ENCODE measurements around the gene BRI3. TPM values are rescaled to one million over a fixed set of nuclear protein-coding genes. Genes with fewer than 3 reads are reported as not detected.

The BRI3 gene
- 10 to 100 TPM; 69.3 to 74.9 TPM for total RNA-seq

DNA sequence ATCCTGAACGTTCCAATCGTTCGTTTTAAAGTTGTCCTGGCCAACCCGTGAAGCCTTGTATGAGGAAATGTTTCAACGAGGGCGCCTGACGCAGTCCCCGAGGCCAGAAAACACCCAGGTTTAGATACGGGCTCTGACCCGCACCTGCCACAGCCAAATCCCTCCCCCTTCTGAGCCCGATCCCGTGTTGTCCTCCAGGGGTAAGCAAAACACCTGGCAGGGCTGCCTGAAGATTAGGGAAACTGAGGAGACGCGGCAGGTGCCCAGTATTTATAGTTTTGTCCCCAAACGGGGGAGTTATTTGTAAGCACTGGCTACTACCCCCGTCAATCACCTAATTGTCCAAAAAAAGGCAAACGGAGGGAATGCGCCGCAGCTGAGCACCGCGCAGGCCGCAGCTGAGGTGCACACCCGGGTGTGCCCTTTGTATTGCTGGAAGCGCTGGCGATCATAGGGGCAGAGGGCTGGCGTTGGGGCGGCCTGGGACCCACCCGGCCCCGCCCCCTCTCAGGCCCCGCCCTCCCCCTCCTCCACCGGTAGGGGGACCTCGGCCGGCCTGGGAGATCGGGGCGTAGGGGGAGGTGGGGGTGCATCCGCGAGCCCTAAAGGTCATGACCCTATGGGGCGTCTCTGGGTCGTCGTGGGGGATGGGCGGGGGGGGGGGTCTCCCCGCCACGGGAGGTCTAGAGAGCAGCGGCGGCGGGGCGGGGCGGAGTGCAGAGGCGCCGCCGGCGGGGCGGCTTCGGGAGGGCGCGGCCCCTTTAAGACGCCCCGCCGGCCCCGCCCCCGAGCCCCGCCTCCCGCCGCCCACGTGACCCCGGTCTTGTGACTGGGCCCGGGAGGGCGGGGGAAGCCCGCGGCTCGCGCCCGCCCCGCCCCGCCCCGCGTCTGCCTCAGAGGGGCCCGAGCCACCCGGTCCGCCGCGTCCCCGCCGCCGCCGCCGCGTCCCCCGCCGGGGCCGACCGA lies at the start of gene BRI3:
BRI3 (plus strand) TSS at position 896 of the 966 bp plus-strand sequence. CDS start 110 bp downstream, outside the sequence.

GRCh38 chr7:98251601-98252424 lies 29.7 kb upstream of the BRI3 start, which contains the start of gene TECPR1:
TECPR1 (minus strand) TSS chr7:98252232; CDS start chr7:98246146, 6,086 bp downstream.

Other genes starting within 250 kb of the BRI3 start
- gene LMTK2, start 174.8 kb upstream of the BRI3 start, total RNA-seq = 10 to 100 TPM; 12.5 to 15.6 TPM
- gene BHLHA15, start 70.2 kb upstream of the BRI3 start, total RNA-seq = under 1 TPM in 1 of 2 experiments, not detected in 1; 0.40 TPM
- gene TECPR1, start 29.5 kb upstream of the BRI3 start, total RNA-seq = 100 to 1,000 TPM; 111 to 124 TPM
- gene BAIAP2L1, start 119.4 kb downstream of the BRI3 start, total RNA-seq = 1 to 10 TPM in 1 of 2 experiments, under 1 TPM in 1; 0.81 to 1.5 TPM

All from activated naive CD4-positive, alpha-beta T cell treated with anti-CD3 and anti-CD28 coated beads, Interleukin-2, amount 10 ng/mL, durations not matched to agents 5 hours and 36 hours (primary cell).